Astrocyte (in vitro differentiated cells and primary cell): ENCODE data around the gene FAM222A. TPM values are rescaled to one million over a fixed set of nuclear protein-coding genes. Genes with fewer than 3 reads are reported as not detected.
A peak's percentile ranks its signal among the peaks of the same experiment; 100 is the strongest.

Experiments used
- DNase-seq: peaks from one replicate; pipeline ENCODE4 v3.0.0-alpha.2; 2010; ENCODE audit warnings: low read depth
- FAIRE-seq: peaks from 2 replicates; lab custom pipeline; 2011; peaks lifted over from hg19 to GRCh38; lab: Jason Lieb, UNC
- H2AFZ ChIP-seq: 2 replicates; pipeline ENCODE4 v1.6.0; 2012; ENCODE audit warnings: low read depth, low read length, inconsistent platforms
- H3K27ac ChIP-seq: 2 replicates; pipeline ENCODE4 v1.5.1; 2011; ENCODE audit warnings: low read depth, low read length, inconsistent platforms
- H3K27me3 ChIP-seq: 2 replicates; pipeline ENCODE4 v1.6.0; 2011; ENCODE audit warnings: low read length, inconsistent platforms; ENCODE audit not compliant: insufficient read depth
- H3K36me3 ChIP-seq: 2 replicates; pipeline ENCODE4 v1.5.1; 2011; ENCODE audit warnings: low read length, inconsistent platforms; ENCODE audit not compliant: insufficient read depth
- H3K4me1 ChIP-seq: 2 replicates; pipeline ENCODE4 v1.5.1; 2011; ENCODE audit warnings: low read length, inconsistent platforms; ENCODE audit not compliant: insufficient read depth
- H3K4me2 ChIP-seq: 2 replicates; pipeline ENCODE4 v1.6.0; 2012; ENCODE audit warnings: low read length, inconsistent platforms
- H3K4me3 ChIP-seq: 2 replicates; pipeline ENCODE4 v1.5.1; 2011; ENCODE audit warnings: low read depth, mild to moderate bottlenecking, low read length, inconsistent platforms; ENCODE audit not compliant: insufficient read depth
- H3K79me2 ChIP-seq: 2 replicates; pipeline ENCODE4 v1.6.0; 2012; ENCODE audit warnings: mild to moderate bottlenecking, low read length, inconsistent platforms; ENCODE audit not compliant: insufficient read depth
- H3K9ac ChIP-seq: 2 replicates; pipeline ENCODE4 v1.6.0; 2012; ENCODE audit warnings: mild to moderate bottlenecking, low read length, inconsistent platforms
- H3K9me3 ChIP-seq: 2 replicates; pipeline ENCODE4 v1.5.1; 2012; ENCODE audit warnings: low read depth, mild to moderate bottlenecking, low read length, inconsistent platforms; ENCODE audit not compliant: insufficient read depth
- H4K20me1 ChIP-seq: 2 replicates; pipeline ENCODE4 v1.6.0; 2012; ENCODE audit warnings: low read length, inconsistent platforms; ENCODE audit not compliant: insufficient read depth
- H3K27ac Mint-ChIP-seq: one replicate; pipeline ENCODE4 v1.8.0; 2021; ENCODE audit warnings: mild to moderate bottlenecking, mixed read lengths; ENCODE audit not compliant: unreplicated experiment
- H3K27me3 Mint-ChIP-seq: one replicate; pipeline ENCODE4 v1.8.0; 2021; ENCODE audit warnings: low read depth, mixed read lengths; ENCODE audit not compliant: unreplicated experiment
- H3K36me3 Mint-ChIP-seq: one replicate; pipeline ENCODE4 v1.8.0; 2021; ENCODE audit warnings: low read depth, mixed read lengths; ENCODE audit not compliant: unreplicated experiment
- H3K4me1 Mint-ChIP-seq: one replicate; pipeline ENCODE4 v1.8.0; 2021; ENCODE audit warnings: low read depth, mixed read lengths; ENCODE audit not compliant: unreplicated experiment
- H3K4me3 Mint-ChIP-seq: one replicate; pipeline ENCODE4 v1.8.0; 2021; ENCODE audit warnings: mild to moderate bottlenecking, moderate library complexity, mixed read lengths; ENCODE audit not compliant: unreplicated experiment
- H3K9me3 Mint-ChIP-seq: one replicate; pipeline ENCODE4 v1.8.0; 2021; ENCODE audit warnings: mild to moderate bottlenecking, mixed read lengths; ENCODE audit not compliant: unreplicated experiment
- EZH2 ChIP-seq: IDR thresholded peaks from 2 replicates; pipeline ENCODE4 v1.6.1; 2012; ENCODE audit warnings: mild to moderate bottlenecking, low read length, inconsistent platforms; ENCODE audit not compliant: insufficient read depth
- total RNA-seq: library from RNA; stranded (reverse); gene quantifications from 2 replicates; pipeline ENCODE4 v1.2.1, GENCODE V29; 2021
- TF ChIP-seq, protein P1 (sequence below): IDR thresholded peaks from 2 replicates; pipeline ENCODE4 v1.5.1; 2011; ENCODE audit warnings: low read depth, mild to moderate bottlenecking, inconsistent platforms, low read length, moderate library complexity; ENCODE audit not compliant: insufficient read depth

Gene FAM222A
- total RNA-seq, 1 donor from 2014 or later, result 1.2 TPM

GRCh38 chr12:109818253-109818652 lies 104.6 kb downstream of the FAM222A start:
- FAIRE-seq (no peak), DNase-seq (no peak)
- H3K36me3 Mint-ChIP-seq, result no peaks in the 10 kb centered on the region
- peaks cover 3% of the 10 kb centered on the region for H3K27me3 Mint-ChIP-seq
- Histone ChIP-seq H3K27me3 (peaks cover 8% of the 10 kb centered on the region), H3K79me2 (no peaks in the 10 kb centered on the region), H3K27ac (no peak overlapping the region), H3K9me3 (no peaks in the 10 kb centered on the region), H2AFZ (no peak overlapping the region), H3K4me3 (no peak overlapping the region), H3K4me1 (no peaks in the 10 kb centered on the region), H3K36me3 (no peaks in the 10 kb centered on the region), H3K4me2 (no peak overlapping the region), H4K20me1 (peaks cover 14% of the 10 kb centered on the region), H3K9ac (no peak overlapping the region)
- H3K4me1 Mint-ChIP-seq, result peaks cover 3% of the 10 kb centered on the region
- no peak overlapping the region for H3K4me3 Mint-ChIP-seq
- no peak overlapping the region for H3K27ac Mint-ChIP-seq
- peaks cover 3% of the 10 kb centered on the region for H3K9me3 Mint-ChIP-seq
- TF ChIP-seq, protein P1, sequence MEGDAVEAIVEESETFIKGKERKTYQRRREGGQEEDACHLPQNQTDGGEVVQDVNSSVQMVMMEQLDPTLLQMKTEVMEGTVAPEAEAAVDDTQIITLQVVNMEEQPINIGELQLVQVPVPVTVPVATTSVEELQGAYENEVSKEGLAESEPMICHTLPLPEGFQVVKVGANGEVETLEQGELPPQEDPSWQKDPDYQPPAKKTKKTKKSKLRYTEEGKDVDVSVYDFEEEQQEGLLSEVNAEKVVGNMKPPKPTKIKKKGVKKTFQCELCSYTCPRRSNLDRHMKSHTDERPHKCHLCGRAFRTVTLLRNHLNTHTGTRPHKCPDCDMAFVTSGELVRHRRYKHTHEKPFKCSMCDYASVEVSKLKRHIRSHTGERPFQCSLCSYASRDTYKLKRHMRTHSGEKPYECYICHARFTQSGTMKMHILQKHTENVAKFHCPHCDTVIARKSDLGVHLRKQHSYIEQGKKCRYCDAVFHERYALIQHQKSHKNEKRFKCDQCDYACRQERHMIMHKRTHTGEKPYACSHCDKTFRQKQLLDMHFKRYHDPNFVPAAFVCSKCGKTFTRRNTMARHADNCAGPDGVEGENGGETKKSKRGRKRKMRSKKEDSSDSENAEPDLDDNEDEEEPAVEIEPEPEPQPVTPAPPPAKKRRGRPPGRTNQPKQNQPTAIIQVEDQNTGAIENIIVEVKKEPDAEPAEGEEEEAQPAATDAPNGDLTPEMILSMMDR, result no peak
- TF ChIP-seq EZH2, result no peak

DNA sequence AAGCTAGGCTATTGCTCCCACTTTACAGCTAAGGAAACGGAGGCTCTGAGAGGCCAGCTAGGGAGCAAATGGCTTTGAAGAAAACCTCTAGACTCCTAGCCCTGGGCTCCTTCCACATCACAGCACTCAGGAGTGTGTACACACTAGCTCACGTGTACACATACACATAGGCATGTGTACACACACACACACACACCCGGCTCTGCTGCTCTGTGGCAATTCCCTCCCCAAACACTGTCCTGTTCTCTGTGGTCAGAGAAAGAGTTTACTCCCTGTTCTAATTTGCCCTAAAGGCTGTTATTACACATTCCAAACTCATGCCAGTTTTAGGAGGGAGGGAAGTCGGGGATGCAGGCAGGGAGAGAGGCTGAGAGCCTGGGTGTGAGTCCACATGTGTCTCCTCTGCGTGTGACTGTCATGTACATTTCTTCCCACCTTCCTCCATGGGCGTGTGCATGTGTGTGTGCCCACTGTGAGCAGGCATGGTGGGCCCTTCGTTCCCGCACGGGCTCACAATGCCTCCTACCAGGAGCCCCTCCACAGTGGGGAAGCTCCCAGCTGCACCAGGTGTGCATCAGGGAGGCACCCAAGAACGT lies 105.4 kb downstream of the FAM222A start:
- H4K20me1 ChIP-seq, result peaks cover 18% of the 10 kb centered on the region
- FAIRE-seq, result no peak
- no peak overlapping the region for H3K9ac ChIP-seq
- no peaks in the 10 kb centered on the region for H3K36me3 ChIP-seq
- peak; percentile 8 for DNase-seq
- H3K9me3 ChIP-seq, result no peaks in the 10 kb centered on the region
- Mint-ChIP-seq H3K27ac (no peak overlapping the region), H3K36me3 (no peaks in the 10 kb centered on the region), H3K27me3 (peaks cover 3% of the 10 kb centered on the region), H3K9me3 (peaks cover 3% of the 10 kb centered on the region), H3K4me1 (peaks cover 3% of the 10 kb centered on the region), H3K4me3 (no peak overlapping the region)
- no peaks in the 10 kb centered on the region for H3K79me2 ChIP-seq
- H3K4me3 ChIP-seq, result no peak overlapping the region
- H3K27me3 ChIP-seq, result peaks cover 8% of the 10 kb centered on the region
- H3K27ac ChIP-seq, result no peak overlapping the region
- no peak overlapping the region for H3K4me2 ChIP-seq
- H3K4me1 ChIP-seq, result no peaks in the 10 kb centered on the region
- no peak overlapping the region for H2AFZ ChIP-seq
- no peak for TF ChIP-seq EZH2
- TF ChIP-seq, protein P1, result no peak

Other genes starting within 250 kb of the FAM222A start
- 118 and 120 TPM in 2 replicates for gene KCTD10, start 236.5 kb upstream of the FAM222A start, total RNA-seq
- gene UBE3B, start 236.2 kb upstream of the FAM222A start, total RNA-seq, result 34.4 and 42.6 TPM in 2 replicates
- gene MMAB, start 140.3 kb upstream of the FAM222A start, total RNA-seq, result 15.2 and 17.8 TPM in 2 replicates
- gene MVK, start 140.0 kb upstream of the FAM222A start, total RNA-seq, result 9.7 and 12.4 TPM in 2 replicates
- gene TRPV4, start 119.6 kb downstream of the FAM222A start, total RNA-seq, result 0.75 and 0.84 TPM in 2 replicates
- gene GLTP, start 166.7 kb downstream of the FAM222A start, total RNA-seq, result 23.5 and 27.1 TPM in 2 replicates
- 6.8 and 8.6 TPM in 2 replicates for gene TCHP, start 186.4 kb downstream of the FAM222A start, total RNA-seq